B cell (primary cell): Measurements from ENCODE around the gene EML1.

Source experiments
- EZH2 ChIP-seq: IDR thresholded peaks from 2 replicates; pipeline ENCODE4 v1.6.1; 2012; ENCODE audit warnings: borderline replicate concordance, low read depth, mild to moderate bottlenecking, moderate library complexity, low read length; ENCODE audit not compliant: insufficient read depth, poor library complexity, severe bottlenecking
- TF ChIP-seq, protein P1 (sequence below): fragments of 200-600 bp; IDR thresholded peaks from one replicate; pipeline ENCODE4 v1.8.0; 2022; ENCODE audit warnings: antibody characterized with exemption, mild to moderate bottlenecking

- TF ChIP-seq, protein P1, sequence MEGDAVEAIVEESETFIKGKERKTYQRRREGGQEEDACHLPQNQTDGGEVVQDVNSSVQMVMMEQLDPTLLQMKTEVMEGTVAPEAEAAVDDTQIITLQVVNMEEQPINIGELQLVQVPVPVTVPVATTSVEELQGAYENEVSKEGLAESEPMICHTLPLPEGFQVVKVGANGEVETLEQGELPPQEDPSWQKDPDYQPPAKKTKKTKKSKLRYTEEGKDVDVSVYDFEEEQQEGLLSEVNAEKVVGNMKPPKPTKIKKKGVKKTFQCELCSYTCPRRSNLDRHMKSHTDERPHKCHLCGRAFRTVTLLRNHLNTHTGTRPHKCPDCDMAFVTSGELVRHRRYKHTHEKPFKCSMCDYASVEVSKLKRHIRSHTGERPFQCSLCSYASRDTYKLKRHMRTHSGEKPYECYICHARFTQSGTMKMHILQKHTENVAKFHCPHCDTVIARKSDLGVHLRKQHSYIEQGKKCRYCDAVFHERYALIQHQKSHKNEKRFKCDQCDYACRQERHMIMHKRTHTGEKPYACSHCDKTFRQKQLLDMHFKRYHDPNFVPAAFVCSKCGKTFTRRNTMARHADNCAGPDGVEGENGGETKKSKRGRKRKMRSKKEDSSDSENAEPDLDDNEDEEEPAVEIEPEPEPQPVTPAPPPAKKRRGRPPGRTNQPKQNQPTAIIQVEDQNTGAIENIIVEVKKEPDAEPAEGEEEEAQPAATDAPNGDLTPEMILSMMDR = no peak
- no peak for TF ChIP-seq EZH2
Observed at GRCh38 chr14:99909513-99910064, 116.4 kb downstream of the EML1 start.
